WI38 (cell line): ENCODE results near the gene BAD.
A peak's percentile ranks its signal among the peaks of the same experiment; 100 is the strongest.

ENCODE experiments used
- H3K4me3 ChIP-seq: 2 replicates; pipeline ENCODE4 v1.5.1; 2011; ENCODE audit warnings: low read depth, mild to moderate bottlenecking, control low read depth, low read length
- CTCF ChIP-seq: IDR thresholded peaks from 2 replicates; pipeline ENCODE4 v1.5.1; 2012; ENCODE audit warnings: low read depth, mild to moderate bottlenecking, control low read depth, low read length

BAD gene

DNA sequence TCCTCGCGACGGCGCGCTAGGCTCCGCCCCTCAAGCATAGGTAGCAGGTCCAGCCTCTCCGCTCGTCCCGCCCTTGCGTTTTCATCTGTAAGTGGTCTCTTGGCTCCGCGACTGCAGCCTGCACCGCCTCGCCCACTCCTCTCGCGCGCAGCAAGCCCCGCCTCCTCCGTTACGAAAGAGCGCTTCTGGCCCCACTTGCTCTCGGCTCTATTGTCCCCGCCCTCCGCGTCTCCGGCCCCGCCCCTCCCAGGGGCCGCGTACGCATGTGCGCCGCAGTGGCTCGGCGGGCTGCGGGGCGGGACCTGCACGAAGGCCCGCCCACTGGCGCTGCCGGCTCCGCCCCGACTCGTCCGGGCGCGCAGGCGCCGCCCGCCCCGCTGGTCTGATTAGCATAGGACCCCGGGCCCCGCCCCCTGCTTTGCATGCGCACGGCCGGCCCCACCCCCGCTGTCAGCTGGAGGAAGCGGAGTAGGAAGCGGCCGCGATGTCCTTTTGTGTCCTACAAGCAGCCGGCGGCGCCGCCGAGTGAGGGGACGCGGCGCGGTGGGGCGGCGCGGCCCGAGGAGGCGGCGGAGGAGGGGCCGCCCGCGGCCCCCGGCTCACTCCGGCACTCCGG lies 20.7 kb upstream of the BAD start, which contains the start of gene ESRRA:
ESRRA (plus strand) TSS at position 450 of the 616 bp plus-strand sequence. CDS start 1,656 bp downstream, outside the sequence.
- H3K4me3 ChIP-seq = peak within 1 kb of the TSS; percentile 69
- no peak for TF ChIP-seq CTCF

- TF ChIP-seq CTCF = peak; percentile 87
- peak overlapping the region; percentile 69 for H3K4me3 ChIP-seq
Observed at GRCh38 chr11:64304316-64305072, 20.0 kb upstream of the BAD start.

DNA sequence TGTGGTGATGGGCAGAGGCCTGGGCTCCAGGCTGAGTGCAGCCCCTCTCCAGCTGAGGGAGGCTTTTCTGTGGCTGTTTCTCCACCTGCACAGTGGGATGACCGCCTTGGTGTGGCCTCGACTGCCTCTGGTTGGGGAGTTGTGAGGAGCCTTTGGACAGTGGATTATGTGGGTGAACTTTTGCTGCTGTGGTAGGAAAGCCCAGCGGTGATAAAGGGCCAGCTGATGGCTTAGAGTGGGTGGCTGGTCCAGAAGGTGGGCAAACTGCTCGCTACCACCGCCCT lies 19.5 kb upstream of the BAD start:
- no peak for TF ChIP-seq CTCF
- H3K4me3 ChIP-seq = peak overlapping the region; percentile 69

DNA sequence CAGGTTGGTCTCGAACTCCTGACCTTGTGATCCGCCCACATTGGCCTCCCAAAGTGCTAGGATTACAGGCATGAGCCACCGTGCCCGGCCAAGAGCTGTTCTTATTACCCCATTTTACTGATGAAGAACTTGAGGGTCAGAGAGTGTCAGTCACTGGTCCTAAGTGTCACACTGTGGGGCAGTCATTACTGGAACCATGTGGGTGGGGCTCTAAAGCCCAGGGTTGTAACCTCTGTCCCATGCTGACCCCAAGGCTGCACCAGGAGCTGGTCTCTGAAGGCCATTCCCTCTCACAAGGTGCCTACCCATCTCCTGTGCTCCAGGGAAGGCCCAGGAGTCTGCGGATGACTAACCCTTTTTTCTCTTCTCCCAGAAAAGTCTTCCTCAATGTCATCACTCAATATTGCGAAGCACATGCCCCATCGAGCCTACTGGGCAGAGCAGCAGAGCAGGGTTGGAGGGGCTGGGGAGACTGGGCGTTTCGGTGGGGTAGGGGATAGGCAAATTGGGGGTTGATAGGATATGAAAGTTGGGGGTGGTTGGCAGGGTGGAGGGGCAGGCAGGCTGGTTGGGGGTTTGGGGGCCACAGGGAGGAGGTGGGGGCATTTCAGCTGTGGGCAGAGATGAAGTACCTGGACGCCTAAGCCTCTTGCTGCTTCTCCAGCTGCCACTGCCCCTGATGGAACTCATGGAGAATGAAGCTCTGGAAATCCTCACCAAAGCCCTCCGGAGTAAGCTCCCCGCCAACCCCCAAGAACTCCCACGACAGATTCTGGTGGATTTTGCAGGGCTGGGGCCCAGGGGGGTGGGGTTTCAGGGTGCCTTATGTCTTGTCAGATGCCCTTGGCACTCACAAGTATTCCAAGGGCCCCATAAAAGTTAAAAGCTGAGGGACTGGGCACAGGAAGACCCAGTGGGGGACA lies 18.9 kb upstream of the BAD start:
- TF ChIP-seq CTCF = no peak
- H3K4me3 ChIP-seq = no peak overlapping the region

DNA sequence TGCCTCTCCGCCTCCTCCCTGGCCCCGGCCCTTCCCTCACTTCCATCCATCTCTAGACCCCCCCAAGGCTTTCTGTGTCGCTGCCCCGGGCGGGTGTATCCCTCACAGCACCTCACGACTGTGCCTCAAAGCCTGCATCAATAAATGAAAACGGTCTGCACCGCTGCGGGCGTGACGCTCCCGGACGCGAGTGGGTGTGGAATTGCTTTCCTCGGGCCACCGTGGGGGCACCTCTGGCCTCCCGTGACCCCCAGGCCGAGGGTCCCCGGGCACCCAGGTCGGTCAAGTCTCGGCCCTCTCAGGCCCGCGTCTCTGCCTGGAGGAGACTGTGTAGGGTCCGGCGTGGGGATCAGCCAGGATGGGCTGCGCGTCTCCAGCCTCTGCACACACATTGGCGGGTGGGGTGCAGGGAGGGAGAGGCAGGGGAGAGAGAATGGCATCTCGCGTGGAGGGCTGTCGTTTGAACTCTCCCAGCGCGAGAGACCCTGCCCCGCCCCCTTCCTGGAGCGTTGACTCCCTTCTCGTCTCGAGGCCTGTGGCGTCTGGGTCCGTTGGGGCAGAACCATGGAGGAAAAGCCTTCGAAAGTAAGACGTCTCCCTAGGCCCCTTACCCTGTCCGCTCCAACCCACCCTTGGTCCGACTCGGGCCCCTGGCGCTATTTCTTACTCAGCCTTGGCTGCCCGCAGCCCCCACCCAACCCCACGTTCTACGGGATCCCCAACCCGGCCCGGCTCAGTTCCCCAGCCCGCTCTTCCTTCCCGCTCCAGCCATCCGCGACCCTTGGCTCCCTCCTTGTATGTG lies 15.6 kb upstream of the BAD start, which contains the start of gene CATSPERZ:
CATSPERZ (plus strand) TSS at position 512 of the 802 bp plus-strand sequence; CDS start at position 565, 53 bp downstream.
- no peak for TF ChIP-seq CTCF
- peak within 1 kb of the TSS; percentile 23 for H3K4me3 ChIP-seq

- H3K4me3 ChIP-seq = no peak overlapping the region
- no peak for TF ChIP-seq CTCF
Observed at GRCh38 chr11:64298966-64299846, 14.7 kb upstream of the BAD start.
